Measurements from ENCODE around the gene GIT1.

GIT1 gene

DNA sequence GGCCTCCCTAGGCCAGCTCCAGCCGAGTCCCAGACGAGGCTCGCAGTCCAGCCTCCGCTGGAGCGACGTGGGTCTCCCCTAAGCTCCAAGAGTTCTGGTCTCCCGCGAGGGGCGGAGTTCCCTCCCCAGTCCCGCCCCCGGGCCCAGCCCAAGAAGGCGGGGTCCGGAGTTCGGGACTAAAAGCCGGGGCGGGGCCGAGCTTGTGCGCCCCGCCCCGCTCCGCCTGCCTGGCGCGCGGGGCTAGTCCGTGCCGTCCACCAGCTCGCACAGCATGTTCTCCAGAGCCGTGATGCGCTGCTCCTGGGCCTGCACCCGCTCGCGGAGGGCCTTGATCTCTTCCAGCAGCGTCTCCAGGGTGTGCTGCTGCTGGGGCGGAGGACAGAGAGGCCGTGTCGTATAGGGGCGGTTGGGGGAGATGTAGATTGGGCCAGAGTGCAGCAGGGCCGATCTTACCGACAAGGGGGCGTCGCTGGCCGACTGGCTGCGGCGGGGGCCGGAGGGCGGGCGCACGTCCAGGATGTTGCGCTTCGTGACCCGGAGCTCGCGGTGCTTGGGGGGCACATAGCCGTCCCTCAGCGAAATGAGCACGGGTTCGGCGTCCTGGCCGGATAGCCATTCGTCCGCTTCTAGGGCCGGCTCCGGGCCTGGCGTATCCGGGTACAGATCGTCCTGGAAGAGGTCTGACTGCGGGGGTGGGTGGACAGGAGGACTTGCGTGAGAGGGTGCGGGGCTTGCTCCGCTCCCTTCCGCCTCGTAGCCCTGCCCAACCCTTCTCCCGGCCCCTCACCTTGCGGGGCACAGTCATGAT is 26.2 kb upstream of the GIT1 start:
- DNase-seq (ENCODE audit: low spot score): peak; percentile 96
- TF ChIP-seq, protein P1, sequence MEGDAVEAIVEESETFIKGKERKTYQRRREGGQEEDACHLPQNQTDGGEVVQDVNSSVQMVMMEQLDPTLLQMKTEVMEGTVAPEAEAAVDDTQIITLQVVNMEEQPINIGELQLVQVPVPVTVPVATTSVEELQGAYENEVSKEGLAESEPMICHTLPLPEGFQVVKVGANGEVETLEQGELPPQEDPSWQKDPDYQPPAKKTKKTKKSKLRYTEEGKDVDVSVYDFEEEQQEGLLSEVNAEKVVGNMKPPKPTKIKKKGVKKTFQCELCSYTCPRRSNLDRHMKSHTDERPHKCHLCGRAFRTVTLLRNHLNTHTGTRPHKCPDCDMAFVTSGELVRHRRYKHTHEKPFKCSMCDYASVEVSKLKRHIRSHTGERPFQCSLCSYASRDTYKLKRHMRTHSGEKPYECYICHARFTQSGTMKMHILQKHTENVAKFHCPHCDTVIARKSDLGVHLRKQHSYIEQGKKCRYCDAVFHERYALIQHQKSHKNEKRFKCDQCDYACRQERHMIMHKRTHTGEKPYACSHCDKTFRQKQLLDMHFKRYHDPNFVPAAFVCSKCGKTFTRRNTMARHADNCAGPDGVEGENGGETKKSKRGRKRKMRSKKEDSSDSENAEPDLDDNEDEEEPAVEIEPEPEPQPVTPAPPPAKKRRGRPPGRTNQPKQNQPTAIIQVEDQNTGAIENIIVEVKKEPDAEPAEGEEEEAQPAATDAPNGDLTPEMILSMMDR (IDR thresholded peaks at IDR 0.05; ENCODE audit: extremely low read depth, missing control alignments): no peak

DNA sequence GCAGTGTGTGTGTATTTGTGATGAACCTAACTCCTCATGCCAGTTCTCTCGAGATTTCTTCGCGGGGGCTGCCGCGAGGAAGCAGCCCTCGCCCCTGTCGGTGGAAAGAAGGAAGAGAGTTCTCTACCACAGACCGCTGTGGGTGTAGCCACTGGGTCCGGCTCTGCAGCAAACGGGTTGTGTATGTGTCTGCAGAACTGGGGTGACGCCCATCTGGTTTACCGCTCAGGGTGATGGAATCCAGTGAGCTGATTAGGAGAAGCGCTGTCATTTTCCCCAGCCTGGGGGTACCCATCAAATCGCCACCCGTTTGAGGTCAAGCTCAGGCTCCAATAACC is 25.6 kb upstream of the GIT1 start:
- DNase-seq (ENCODE audit: low spot score): peak; percentile 62
- TF ChIP-seq, protein P1 (IDR thresholded peaks at IDR 0.05; ENCODE audit: extremely low read depth, missing control alignments): no peak

DNA sequence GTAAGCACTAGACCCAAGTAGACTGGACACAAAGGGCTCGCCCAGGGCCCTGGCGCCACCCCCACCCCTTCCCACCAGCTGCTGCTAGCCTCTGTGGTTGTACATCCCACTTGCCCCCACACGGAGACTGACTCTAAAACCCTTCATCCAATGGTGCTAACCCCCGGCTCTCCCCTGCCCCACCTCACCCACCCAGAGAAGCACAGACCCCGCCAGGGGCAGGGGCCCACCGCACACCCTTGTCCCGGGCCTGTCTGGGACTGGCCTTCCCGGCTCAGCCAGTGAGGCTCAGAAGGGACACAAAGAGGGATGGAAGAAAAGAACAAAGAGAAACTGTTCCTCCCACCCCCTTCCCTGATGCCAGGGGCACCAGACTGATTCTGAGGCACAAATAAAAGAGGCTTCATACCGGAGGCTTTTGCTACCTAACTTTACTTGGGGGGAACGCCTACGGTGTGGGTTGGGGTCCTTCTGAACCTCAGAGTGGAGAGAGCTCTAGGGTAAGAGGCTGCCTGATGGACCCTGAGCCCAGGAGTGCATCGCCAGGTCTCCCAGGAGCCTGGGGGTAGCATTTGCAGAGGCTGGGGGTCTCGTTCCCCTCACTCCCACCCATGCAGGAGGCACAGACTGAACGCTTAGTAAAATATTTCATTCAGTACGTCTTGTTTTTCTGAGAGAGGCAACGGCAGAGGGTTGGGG is 25.1 kb upstream of the GIT1 start:
- TF ChIP-seq, protein P1 (IDR thresholded peaks at IDR 0.05; ENCODE audit: extremely low read depth, missing control alignments): no peak
- no peak for DNase-seq (ENCODE audit: low spot score)

DNA sequence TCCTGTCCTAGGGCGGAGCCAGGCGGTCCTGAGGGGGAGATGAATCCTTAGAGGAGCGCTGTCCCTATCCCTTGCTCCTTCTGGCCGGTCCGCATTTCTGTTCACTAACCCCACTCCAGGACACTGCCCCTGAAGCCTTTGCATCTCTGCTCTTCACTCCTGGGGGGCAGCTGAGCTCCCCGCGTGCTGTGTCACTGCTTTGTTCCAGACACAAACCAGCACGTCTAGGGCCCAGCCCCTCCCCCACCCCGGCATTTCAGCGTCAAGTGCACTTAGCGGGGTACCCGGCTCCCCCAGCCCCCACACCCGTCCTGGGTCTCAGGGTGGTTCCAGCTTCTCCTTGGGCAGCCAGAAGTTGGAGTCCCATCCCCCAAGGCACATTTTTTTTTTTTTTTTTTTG is 24.4 kb upstream of the GIT1 start:
- TF ChIP-seq, protein P1 (IDR thresholded peaks at IDR 0.05; ENCODE audit: extremely low read depth, missing control alignments): no peak
- no peak for DNase-seq (ENCODE audit: low spot score)

DNA sequence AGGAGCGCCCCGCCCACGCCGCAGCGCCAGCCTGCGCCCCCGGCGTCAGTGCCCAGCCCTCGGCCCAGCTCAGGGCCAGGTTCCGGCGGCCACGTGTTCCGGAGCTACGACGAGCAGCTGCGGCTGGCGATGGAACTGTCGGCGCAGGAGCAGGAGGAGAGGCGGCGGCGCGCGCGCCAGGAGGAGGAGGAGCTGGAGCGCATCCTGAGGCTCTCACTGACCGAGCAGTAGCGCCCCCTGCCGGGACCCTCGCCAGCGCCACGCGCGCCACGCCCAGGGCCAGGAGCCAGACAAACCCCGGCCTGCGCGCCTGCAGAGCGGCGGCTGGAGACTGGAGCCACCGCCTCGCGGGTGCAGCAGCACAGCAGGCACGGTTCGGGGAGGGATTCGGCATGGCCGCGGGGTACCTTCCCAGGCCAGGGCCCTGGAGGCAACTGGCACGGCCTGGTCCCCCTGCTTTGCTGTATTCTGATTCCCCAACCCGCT is 23.9 kb upstream of the GIT1 start:
- TF ChIP-seq, protein P1 (IDR thresholded peaks at IDR 0.05; ENCODE audit: extremely low read depth, missing control alignments): peak; percentile 94
- peak; percentile 91 for DNase-seq (ENCODE audit: low spot score)

DNA sequence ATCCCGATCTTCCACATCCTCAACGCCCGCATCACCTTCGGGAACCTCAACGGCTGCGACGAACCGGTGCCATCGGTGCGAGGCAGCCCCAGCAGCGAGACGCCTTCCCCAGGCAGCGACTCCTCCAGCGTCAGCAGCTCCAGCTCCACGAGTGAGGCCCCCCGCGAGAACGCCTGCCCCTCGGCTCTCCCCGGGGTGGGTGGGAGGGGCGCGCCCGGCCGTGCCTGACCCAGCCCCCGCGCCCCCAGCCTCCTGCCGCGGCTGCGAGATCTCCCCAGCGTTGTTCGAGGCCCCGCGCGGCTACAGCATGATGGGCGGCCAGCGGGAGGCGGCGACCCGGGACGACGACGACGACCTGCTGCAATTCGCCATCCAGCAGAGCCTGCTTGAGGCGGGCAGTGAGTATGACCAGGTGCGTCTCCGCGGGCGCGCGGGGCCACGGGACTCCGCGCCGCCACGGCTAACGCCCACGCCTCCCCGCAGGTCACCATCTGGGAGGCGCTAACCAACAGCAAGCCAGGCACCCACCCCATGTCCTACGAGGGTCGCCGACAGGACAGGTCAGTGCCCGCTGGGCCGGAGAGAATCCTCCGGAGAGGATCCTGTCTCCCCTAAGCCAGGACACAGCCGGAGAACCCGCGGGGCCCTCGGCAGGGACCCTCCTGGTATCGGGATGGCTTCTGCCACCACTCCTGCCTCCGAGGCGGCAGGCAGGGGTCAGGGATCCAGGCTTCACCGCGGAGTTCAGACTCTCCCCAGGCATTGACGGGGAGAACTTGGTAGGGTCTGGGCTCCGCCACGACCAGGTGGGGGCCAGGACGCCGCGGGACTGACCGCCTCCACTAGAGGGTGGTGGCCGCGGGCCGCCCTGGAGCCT is 23.2 kb upstream of the GIT1 start:
- TF ChIP-seq, protein P1 (IDR thresholded peaks at IDR 0.05; ENCODE audit: extremely low read depth, missing control alignments): no peak

More for the DNA sequence above, 23.2 kb upstream of the GIT1 start:
- DNase-seq (ENCODE audit: low spot score): peak; percentile 41
